ENCODE measurements around the gene NKD1. TPM values are rescaled to one million over a fixed set of nuclear protein-coding genes. Genes with fewer than 3 reads are reported as not detected.

Gene NKD1
- total RNA-seq, 1 donor from 2014 or later, result 0.43 TPM

DNA sequence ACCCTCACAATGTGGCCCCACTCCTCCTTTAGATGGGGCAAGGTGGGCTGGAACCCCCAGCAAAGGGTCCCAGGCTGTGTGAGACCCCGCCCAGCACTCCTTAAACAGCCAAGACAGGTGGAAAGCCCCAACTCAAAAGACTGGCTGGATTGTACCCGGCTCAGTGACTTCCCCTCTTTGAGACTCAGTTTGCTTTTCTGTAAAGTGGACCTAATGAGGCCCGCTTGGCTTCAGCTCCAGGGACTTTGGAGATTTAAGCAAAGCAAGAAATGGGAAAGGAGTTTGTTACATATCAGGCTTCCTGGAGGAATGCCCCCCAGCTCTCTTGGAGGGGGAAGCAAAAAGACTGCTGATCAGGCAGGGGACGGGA lies 93.6 kb downstream of the NKD1 start:
- Mint-ChIP-seq H3K36me3 (ENCODE audit: unreplicated experiment) (no peaks in the 10 kb centered on the region), H3K27me3 (ENCODE audit: unreplicated experiment) (peaks cover 12% of the 10 kb centered on the region), H3K27ac (ENCODE audit: unreplicated experiment) (no peak overlapping the region), H3K9me3 (ENCODE audit: unreplicated experiment) (no peaks in the 10 kb centered on the region), H3K4me1 (ENCODE audit: unreplicated experiment) (no peaks in the 10 kb centered on the region), H3K4me3 (ENCODE audit: unreplicated experiment) (no peak overlapping the region)
- DNase-seq (ENCODE audit: extremely low spot score, unreplicated experiment), result no peak
- TF ChIP-seq, protein P1, sequence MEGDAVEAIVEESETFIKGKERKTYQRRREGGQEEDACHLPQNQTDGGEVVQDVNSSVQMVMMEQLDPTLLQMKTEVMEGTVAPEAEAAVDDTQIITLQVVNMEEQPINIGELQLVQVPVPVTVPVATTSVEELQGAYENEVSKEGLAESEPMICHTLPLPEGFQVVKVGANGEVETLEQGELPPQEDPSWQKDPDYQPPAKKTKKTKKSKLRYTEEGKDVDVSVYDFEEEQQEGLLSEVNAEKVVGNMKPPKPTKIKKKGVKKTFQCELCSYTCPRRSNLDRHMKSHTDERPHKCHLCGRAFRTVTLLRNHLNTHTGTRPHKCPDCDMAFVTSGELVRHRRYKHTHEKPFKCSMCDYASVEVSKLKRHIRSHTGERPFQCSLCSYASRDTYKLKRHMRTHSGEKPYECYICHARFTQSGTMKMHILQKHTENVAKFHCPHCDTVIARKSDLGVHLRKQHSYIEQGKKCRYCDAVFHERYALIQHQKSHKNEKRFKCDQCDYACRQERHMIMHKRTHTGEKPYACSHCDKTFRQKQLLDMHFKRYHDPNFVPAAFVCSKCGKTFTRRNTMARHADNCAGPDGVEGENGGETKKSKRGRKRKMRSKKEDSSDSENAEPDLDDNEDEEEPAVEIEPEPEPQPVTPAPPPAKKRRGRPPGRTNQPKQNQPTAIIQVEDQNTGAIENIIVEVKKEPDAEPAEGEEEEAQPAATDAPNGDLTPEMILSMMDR (IDR thresholded peaks at IDR 0.05), result no peak

DNA sequence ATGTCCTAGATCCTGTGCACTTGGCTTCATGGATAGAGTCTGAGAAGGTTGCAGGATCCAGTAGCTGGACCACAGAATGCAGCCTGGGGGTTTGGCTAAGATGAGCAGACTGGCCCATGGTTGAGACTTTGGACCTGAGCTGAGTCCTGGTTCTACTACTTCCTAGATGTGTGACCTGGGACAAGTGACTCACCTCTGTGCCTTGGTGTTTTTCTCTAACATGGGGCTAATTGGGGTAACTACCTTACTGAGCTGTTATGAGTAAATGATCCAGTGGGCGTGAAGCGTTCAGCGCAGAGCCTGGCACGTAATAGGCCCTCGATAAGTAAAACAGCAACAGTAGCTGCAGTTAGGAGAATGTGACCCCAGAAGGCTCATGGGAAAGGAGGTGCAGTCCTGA lies 94.2 kb downstream of the NKD1 start:
- DNase-seq (ENCODE audit: extremely low spot score, unreplicated experiment), result no peak
- H3K27me3 Mint-ChIP-seq (ENCODE audit: unreplicated experiment), result peaks cover 16% of the 10 kb centered on the region
- H3K36me3 Mint-ChIP-seq (ENCODE audit: unreplicated experiment), result no peaks in the 10 kb centered on the region
- no peaks in the 10 kb centered on the region for H3K4me1 Mint-ChIP-seq (ENCODE audit: unreplicated experiment)
- TF ChIP-seq, protein P1 (IDR thresholded peaks at IDR 0.05), result no peak
- no peaks in the 10 kb centered on the region for H3K9me3 Mint-ChIP-seq (ENCODE audit: unreplicated experiment)
- H3K4me3 Mint-ChIP-seq (ENCODE audit: unreplicated experiment), result no peak overlapping the region
- no peak overlapping the region for H3K27ac Mint-ChIP-seq (ENCODE audit: unreplicated experiment)

DNA sequence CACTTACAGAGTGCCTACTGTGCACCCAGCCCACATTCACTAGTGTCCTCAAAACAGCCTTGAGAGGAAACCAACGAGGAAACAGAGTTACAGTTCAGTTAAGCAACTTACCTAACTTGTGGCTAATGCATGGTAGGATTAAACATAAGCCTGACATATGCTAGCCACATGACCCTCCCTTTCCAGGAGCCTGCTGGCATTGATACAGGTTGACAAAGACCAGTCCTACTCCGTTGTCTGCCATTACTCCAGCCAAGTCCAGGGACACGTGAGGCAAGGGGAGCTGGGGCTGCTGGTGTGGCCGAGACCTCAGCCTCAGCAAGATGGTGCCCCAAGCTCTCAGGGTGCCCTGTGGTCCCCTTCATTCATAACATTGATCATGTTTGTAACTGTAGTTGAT lies 95.0 kb downstream of the NKD1 start:
- peaks cover 20% of the 10 kb centered on the region for H3K27me3 Mint-ChIP-seq (ENCODE audit: unreplicated experiment)
- no peak overlapping the region for H3K4me3 Mint-ChIP-seq (ENCODE audit: unreplicated experiment)
- no peak overlapping the region for H3K27ac Mint-ChIP-seq (ENCODE audit: unreplicated experiment)

DNA sequence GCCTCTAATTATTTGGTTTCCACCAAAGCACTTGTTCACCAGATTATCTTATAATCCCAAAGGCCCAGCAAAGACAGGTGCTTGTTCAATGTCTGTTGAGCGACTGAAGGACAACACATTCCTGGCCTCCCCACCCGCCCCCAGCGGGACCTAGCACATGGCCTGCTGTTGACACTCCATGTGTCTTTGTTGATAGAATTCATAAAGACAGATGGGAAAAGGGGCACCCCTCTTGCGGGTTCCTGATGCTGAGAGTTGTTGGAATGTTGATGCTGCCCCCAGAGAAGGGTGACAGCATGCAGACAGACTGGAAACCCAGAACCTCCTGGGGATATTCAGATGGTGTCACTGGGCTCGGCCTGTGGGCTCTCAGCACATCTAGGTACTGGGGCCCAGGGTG lies 96.0 kb downstream of the NKD1 start:
- H3K27me3 Mint-ChIP-seq (ENCODE audit: unreplicated experiment), result peaks cover 25% of the 10 kb centered on the region

More for the DNA sequence above, 95.0 kb downstream of the NKD1 start:
- Mint-ChIP-seq H3K4me1 (ENCODE audit: unreplicated experiment) (no peaks in the 10 kb centered on the region), H3K36me3 (ENCODE audit: unreplicated experiment) (no peaks in the 10 kb centered on the region), H3K9me3 (ENCODE audit: unreplicated experiment) (no peaks in the 10 kb centered on the region)
- TF ChIP-seq, protein P1 (IDR thresholded peaks at IDR 0.05), result no peak
- no peak for DNase-seq (ENCODE audit: extremely low spot score, unreplicated experiment)

DNA sequence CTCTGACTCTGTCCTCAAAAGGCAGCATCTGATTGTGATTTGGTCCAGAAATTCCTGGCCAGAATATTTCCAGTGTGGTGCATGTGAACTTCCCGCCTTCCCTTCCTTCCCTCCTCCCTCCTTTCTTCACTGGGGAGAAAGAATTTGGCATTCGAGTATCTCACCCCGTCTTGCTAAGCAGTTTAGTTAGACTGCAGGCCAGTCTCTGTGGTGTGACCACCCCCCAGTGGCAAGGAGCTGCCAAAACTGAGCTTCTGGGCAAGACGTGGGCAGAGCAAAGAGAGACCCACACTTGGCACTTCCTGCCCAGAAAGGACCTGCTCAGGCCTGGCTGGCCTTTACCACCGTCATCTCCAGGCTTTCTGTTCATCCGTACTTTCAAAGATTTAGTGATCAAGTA lies 96.5 kb downstream of the NKD1 start:
- H3K27me3 Mint-ChIP-seq (ENCODE audit: unreplicated experiment), result peaks cover 25% of the 10 kb centered on the region
- H3K4me3 Mint-ChIP-seq (ENCODE audit: unreplicated experiment), result no peak overlapping the region
- no peaks in the 10 kb centered on the region for H3K4me1 Mint-ChIP-seq (ENCODE audit: unreplicated experiment)
- DNase-seq (ENCODE audit: extremely low spot score, unreplicated experiment), result no peak
- no peak overlapping the region for H3K27ac Mint-ChIP-seq (ENCODE audit: unreplicated experiment)
- H3K9me3 Mint-ChIP-seq (ENCODE audit: unreplicated experiment), result no peaks in the 10 kb centered on the region
- TF ChIP-seq, protein P1 (IDR thresholded peaks at IDR 0.05), result peak; percentile 44
- no peaks in the 10 kb centered on the region for H3K36me3 Mint-ChIP-seq (ENCODE audit: unreplicated experiment)

More for the DNA sequence above, 96.0 kb downstream of the NKD1 start:
- DNase-seq (ENCODE audit: extremely low spot score, unreplicated experiment), result no peak
- no peaks in the 10 kb centered on the region for H3K36me3 Mint-ChIP-seq (ENCODE audit: unreplicated experiment)
- H3K4me3 Mint-ChIP-seq (ENCODE audit: unreplicated experiment), result no peak overlapping the region
- H3K9me3 Mint-ChIP-seq (ENCODE audit: unreplicated experiment), result no peaks in the 10 kb centered on the region
- no peak overlapping the region for H3K27ac Mint-ChIP-seq (ENCODE audit: unreplicated experiment)
- TF ChIP-seq, protein P1 (IDR thresholded peaks at IDR 0.05), result no peak
- H3K4me1 Mint-ChIP-seq (ENCODE audit: unreplicated experiment), result no peaks in the 10 kb centered on the region
